H1 (cell line): ENCODE results near the gene GPR25. TPM values are rescaled to one million over a fixed set of nuclear protein-coding genes. Genes with fewer than 3 reads are reported as not detected.

ENCODE experiments used
- EP300 ChIP-seq, 2 experiments: IDR thresholded peaks; 1 replicate in 1 of 2; 2 replicates in 1 of 2; pipeline ENCODE4 v1.6.1; 2011 to 2012; ENCODE audit warnings: low read depth in 2 of 2, low read length in 2 of 2, mild to moderate bottlenecking in 2 of 2, borderline replicate concordance in 1 of 2, inconsistent platforms in 1 of 2, moderate library complexity in 1 of 2
- JUND ChIP-seq: IDR thresholded peaks from 2 replicates; pipeline ENCODE4 v1.6.1; 2011; ENCODE audit warnings: mild to moderate bottlenecking, improper control_type of control experiment, low read length
- SAP30 ChIP-seq: fragments of 300-600 bp; sonication (generic); IDR thresholded peaks from 2 replicates; pipeline ENCODE4 v1.7.1; 2012; ENCODE audit warnings: low read length, moderate library complexity, mild to moderate bottlenecking, inconsistent platforms; ENCODE audit not compliant: insufficient read depth, insufficient replicate concordance
- polyA plus RNA-seq, 7 experiments: library from polyadenylated mRNA; depleted of rRNA in 3 of 7; stranded (reverse) in 5 of 7; unstranded in 2 of 7; fragments of >200 nt in 5 of 7; fragments of 200-250 nt in 2 of 7; gene quantifications; 1 replicate in 5 of 7; 2 replicates in 1 of 7; 4 replicates in 1 of 7; pipeline versions ENCODE4 v1.2.1 to v1.2.3, GENCODE V29; 2011 to 2013; ENCODE audit warnings: missing spikeins in 2 of 7, mixed read lengths in 2 of 7
- total RNA-seq: library from RNA; stranded (reverse); fragmentation: NEBNext Ultra II Directional; extraction: Animal tissue kit (Norgen Biotek cat#: 25700); gene quantifications from 2 replicates; pipeline ENCODE4 v1.2.1, GENCODE V29; 2021

The GPR25 gene
- total and polyA plus RNA-seq, 2 of the 8 experiments (the other 6 are each of a cell fraction or from before 2014, with no cell fraction given), result not detected

GRCh38 chr1:200918006-200918405 is 45.2 kb downstream of the GPR25 start (continued):
- TF ChIP-seq SAP30 (no peak), JUND (no peak), EP300 (IDR thresholded peaks at IDR 0.05; ENCODE audit: borderline replicate concordance in 1 of 2, low read depth in 2 of 2, low read length in 2 of 2) (no peak)
